Subcutaneous adipose tissue (tissue), 4 donors: ENCODE results near the gene TNRC6C. TPM values are rescaled to one million over a fixed set of nuclear protein-coding genes. Genes with fewer than 3 reads are reported as not detected.

ENCODE experiments used
- total RNA-seq, 4 donors: library from RNA; depleted of rRNA; stranded (reverse); fragments of >200 nt; gene quantifications; one replicate each; pipeline ENCODE4 v1.1.0, GENCODE V29; 2016
- TF ChIP-seq, protein P1 (sequence below): fragments of 450-650 bp; IDR thresholded peaks from one replicate; pipeline ENCODE4 v1.5.1; 2016; ENCODE audit warnings: low read depth, mild to moderate bottlenecking, control low read depth, antibody characterized with exemption, moderate library complexity

TNRC6C gene
- total RNA-seq, 4 donors from 2014 or later, result 8.2 to 33.3 (median 13.8) TPM

DNA sequence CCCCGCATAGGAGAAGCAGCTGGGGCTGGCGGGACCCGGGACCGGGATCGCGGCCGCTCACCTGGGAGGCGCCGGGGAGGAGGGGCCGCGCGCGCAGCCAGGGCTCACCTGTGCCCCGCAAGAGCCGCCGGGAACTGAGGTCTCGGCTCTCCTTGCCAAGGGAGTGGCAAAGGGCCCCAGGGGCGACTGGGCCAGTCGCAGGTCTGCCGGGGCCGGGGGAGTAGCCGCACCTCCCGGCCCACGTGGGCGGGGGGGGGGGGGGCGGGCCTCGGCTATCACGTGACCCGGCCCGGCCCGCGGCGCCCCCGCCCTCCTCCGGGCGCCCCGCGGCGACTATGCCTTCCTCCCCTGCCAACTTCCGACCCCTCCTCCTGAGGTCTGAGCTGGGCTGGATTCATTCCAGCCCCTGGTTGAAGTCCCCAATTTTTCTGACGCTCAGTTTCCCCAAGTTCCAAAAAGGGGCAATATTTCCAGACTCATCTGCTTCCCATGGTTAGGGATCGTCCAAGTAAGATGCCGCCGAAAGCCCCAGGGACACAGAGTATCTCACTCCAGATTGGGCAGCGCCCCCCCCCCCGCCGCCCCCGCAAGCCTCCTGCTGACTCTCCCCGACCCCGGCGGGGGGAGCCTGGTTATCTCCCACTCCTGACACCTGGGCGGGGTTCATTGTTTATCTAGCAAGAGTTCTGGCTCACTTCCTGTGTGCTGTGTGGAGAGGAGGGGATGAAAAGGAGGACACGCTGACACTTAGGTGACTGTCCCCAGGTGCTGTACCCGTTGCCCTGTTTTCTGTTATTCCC lies 170.2 kb downstream of the TNRC6C start, which contains the start of gene TMC6:
TSS of gene TMC6 (minus strand) at position 205 of the 800 bp plus-strand sequence. CDS start 1,923 bp downstream, outside the sequence.
- TF ChIP-seq, protein P1, sequence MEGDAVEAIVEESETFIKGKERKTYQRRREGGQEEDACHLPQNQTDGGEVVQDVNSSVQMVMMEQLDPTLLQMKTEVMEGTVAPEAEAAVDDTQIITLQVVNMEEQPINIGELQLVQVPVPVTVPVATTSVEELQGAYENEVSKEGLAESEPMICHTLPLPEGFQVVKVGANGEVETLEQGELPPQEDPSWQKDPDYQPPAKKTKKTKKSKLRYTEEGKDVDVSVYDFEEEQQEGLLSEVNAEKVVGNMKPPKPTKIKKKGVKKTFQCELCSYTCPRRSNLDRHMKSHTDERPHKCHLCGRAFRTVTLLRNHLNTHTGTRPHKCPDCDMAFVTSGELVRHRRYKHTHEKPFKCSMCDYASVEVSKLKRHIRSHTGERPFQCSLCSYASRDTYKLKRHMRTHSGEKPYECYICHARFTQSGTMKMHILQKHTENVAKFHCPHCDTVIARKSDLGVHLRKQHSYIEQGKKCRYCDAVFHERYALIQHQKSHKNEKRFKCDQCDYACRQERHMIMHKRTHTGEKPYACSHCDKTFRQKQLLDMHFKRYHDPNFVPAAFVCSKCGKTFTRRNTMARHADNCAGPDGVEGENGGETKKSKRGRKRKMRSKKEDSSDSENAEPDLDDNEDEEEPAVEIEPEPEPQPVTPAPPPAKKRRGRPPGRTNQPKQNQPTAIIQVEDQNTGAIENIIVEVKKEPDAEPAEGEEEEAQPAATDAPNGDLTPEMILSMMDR, result no peak

DNA sequence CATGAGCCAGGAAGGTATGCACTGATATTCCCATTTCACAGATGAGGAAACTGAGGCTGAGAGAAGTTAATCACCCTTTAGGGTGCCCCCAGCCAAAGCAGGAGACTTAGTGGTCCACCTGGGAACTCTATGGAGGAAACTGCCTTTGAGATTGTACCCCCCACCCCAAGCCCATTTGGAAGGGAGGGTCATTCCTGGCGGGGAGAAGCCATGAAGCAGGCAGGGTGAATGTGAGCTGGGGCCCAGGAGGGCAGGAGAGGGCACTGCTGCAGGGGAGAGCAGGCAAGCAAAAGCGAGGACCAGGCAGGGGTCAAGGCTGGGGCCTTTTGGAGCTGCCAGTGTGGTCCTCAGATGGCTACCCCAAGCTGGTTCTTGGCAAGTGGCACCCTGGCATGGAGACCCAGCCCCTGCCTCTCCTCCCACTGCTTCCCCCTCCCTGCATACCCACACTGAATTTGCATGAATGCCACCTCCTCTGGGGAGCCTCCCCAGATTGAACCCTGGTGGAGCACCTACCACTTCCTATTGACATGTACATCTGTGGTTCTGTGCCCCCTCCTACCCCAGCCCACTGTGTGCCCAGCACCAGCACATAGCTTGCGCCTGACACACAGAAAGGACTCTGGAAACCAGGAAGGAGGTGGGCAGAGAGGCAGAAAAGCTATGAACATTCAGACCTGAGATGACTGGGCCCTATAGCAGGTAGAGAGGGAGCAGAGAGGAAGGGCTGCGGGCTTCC lies 171.0 kb downstream of the TNRC6C start:
- TF ChIP-seq, protein P1, result no peak

DNA sequence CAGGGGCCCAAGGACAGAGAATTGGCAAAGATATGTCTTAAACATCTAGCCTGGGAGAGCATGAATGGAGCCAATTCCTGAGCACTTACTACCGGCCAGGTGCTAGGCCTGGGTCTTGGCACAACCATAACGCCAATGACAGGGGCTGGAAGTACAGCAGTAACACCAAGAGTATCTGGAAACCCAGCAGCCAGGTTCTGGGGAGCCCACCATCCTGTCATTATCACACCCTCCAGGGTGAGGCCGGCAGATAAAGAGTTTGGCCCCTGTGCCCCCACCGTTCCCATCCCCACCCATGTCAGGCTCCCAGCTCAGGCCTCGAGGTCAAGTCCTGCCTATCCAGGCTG lies 171.6 kb downstream of the TNRC6C start:
- TF ChIP-seq, protein P1, result no peak

DNA sequence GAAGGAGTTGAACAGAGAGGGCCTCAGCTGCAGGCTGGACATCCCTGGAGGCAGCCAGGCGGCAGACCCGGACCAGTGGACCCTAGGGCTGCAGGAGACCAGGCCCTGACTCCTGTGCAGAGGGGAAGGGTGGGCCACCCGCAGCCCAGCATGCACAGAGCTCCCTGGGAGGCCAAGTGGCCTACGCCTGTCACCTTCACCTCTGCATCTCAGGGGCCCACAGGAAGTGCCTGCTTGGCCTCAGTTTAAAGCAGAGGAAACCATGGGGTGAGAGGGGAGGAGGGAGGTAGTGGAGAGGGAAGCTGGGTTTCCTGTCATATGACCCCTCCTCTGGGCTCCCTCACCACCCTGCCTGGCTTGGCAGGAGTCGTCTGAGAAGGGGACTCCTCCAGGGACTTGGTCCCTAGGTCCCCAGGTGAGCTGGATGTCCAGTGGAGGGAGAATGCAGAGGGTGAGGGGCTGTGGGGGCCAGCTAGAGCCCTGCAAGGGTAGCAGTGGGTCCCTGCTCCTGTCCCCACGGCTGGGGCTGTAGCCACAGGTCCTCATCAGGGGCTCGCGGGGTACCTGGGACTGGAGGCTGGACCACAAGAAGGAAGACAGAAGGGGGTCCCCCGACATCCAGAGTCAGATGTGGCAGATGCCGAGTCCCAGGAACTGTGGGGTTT lies 172.1 kb downstream of the TNRC6C start, which contains the start of gene TMC8:
TSS of gene TMC8 (plus strand) at position 335 of the 665 bp plus-strand sequence. CDS start 818 bp downstream, outside the sequence.
- TF ChIP-seq, protein P1, result no peak

DNA sequence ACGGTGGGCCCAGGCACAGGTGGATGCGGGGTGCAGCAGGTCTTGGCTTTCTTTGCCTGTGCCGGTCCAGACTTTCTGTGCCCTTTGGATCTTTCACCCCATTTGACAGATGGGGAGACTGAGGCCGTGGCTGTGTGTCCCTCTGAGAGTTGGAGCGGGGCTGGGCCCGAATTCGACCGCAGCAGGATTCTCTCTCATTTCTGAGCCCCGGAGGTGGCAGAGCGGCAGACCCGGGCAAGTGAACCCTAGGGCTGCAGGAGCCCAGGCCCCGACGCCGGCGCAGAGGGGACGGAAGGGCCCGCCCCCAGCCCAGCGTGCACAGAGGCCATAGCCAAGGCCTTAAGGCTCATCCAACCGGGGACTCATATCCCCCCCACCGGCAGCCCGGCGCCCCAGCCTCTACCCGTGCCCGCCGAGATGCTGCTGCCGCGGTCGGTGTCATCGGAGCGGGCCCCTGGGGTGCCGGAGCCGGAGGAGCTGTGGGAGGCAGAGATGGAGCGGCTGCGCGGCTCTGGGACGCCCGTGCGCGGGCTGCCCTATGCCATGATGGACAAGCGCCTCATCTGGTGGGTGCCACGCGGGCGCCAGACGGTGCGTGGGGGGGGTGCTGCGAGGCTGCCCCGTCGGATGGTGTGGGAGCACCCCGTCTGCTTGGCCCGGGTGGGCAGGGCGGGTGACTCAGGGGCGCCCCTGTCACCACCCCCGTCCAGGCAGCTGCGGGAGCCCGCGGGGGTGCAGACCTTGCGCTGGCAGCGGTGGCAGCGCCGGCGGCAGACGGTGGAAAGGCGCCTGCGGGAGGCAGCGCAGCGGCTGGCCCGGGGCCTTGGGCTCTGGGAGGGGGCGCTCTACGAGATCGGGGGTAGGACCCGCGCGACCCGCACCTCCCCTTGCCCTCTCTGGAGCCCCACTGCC lies 172.9 kb downstream of the TNRC6C start:
- TF ChIP-seq, protein P1, result no peak

DNA sequence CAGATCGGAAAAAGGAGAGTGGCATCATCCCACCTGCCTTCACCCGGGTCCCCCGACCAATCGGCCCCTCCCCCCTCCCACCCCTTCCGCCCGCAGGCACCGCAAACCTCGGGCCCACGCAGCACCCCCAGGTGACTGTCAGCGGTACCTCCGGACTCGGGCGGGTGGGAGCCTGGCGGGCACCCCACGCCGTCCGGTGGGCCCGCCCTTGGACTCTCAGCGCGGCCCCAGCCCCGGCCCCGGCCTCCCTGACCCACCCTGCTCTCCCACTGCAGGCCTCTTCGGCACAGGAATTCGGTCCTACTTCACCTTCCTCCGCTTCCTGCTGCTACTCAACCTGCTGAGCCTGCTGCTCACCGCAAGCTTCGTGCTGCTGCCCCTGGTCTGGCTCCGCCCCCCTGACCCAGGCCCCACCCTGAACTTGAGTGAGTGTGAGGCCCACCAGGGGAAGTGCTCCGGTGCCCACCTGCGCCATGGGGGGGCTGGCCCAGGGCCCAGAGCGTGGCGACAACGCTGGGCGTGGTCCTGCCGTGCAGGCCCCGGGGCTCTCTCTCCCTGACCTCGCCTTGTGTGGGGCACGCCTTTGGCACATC lies 173.7 kb downstream of the TNRC6C start:
- TF ChIP-seq, protein P1, result no peak
